Stomach smooth muscle (tissue), 2 donors: ENCODE data around the gene NF2.
"Not testable (repeated sequence)": the region's sequence is repeated elsewhere in the genome, so short reads cannot be mapped to it uniquely, and the experiment has no call there.

ENCODE experiments used
- H3K27ac ChIP-seq: one replicate; pipeline ENCODE4 v1.7.0; 2013; ENCODE audit warnings: mild to moderate bottlenecking, low read length, inconsistent platforms
- H3K27me3 ChIP-seq, 2 donors: one replicate each; pipeline ENCODE4 v1.7.0; 2013; ENCODE audit warnings: low read length in 2 of 2; ENCODE audit not compliant: insufficient read depth in 2 of 2, control insufficient read depth in 1 of 2
- H3K36me3 ChIP-seq, 2 donors: one replicate each; pipeline ENCODE4 v1.7.0; 2013; ENCODE audit warnings: low read length in 2 of 2; ENCODE audit not compliant: control insufficient read depth in 2 of 2, insufficient read depth in 2 of 2
- H3K4me1 ChIP-seq: one replicate; pipeline ENCODE4 v1.7.0; 2013; ENCODE audit warnings: low read length; ENCODE audit not compliant: control insufficient read depth, insufficient read depth
- H3K4me3 ChIP-seq, 2 donors: one replicate each; pipeline ENCODE4 v1.7.0; 2013; ENCODE audit warnings: low read length in 2 of 2
- H3K9ac ChIP-seq, 2 donors: one replicate each; pipeline ENCODE4 v1.7.0; 2013; ENCODE audit warnings: low read length in 2 of 2, mild to moderate bottlenecking in 1 of 2
- H3K9me3 ChIP-seq, 2 donors: one replicate each; pipeline ENCODE4 v1.7.0; 2013; ENCODE audit warnings: low read length in 2 of 2; ENCODE audit not compliant: control insufficient read depth in 2 of 2
- donor health status: healthy.
- donor health status: Pancreatic carcinoma.

Gene NF2

GRCh38 chr22:29574762-29575450, 28.5 kb upstream of the NF2 start:
- Histone ChIP-seq H3K36me3 (peaks cover 0 to 4% of the 10 kb centered on the region in 2 donors), H3K27ac (no peak overlapping the region), H3K9me3 (no peaks in the 10 kb centered on the region), H3K4me3 (no peak overlapping the region), H3K9ac (no peak overlapping the region), H3K27me3 (no peaks in the 10 kb centered on the region), H3K4me1 (no peaks in the 10 kb centered on the region)

- Histone ChIP-seq H3K27me3 (no peaks in the 10 kb centered on the region), H3K36me3 (no peaks in the 10 kb centered on the region), H3K9ac (no peak overlapping the region), H3K4me3 (no peak overlapping the region), H3K4me1 (peaks cover 4% of the 10 kb centered on the region), H3K9me3 (no peaks in the 10 kb centered on the region), H3K27ac (no peak overlapping the region)
Observed at GRCh38 chr22:29578462-29579200, 24.8 kb upstream of the NF2 start.

GRCh38 chr22:29580200-29580810, 23.1 kb upstream of the NF2 start:
- H3K4me1 ChIP-seq = peaks cover 4% of the 10 kb centered on the region
- peak overlapping the region; percentile 63 to 74 for H3K4me3 ChIP-seq
- no peaks in the 10 kb centered on the region for H3K9me3 ChIP-seq
- peak overlapping the region; percentile 60 for H3K27ac ChIP-seq
- no peaks in the 10 kb centered on the region for H3K27me3 ChIP-seq
- H3K36me3 ChIP-seq = no peaks in the 10 kb centered on the region
- H3K9ac ChIP-seq = peak overlapping the region; percentile 15 to 36

GRCh38 chr22:29581799-29582198, 21.6 kb upstream of the NF2 start:
- H3K27ac ChIP-seq = no peak overlapping the region
- no peaks in the 10 kb centered on the region for H3K36me3 ChIP-seq
- H3K4me1 ChIP-seq = peaks cover 4% of the 10 kb centered on the region
- no peaks in the 10 kb centered on the region for H3K27me3 ChIP-seq
- no peak overlapping the region for H3K9ac ChIP-seq
- no peaks in the 10 kb centered on the region for H3K9me3 ChIP-seq
- H3K4me3 ChIP-seq = peak overlapping the region; percentile 35 to 74

- H3K36me3 ChIP-seq = no peaks in the 10 kb centered on the region
- no peaks in the 10 kb centered on the region for H3K27me3 ChIP-seq
- no peaks in the 10 kb centered on the region for H3K9me3 ChIP-seq
- no peak overlapping the region for H3K4me3 ChIP-seq
- no peak overlapping the region for H3K27ac ChIP-seq
- peaks cover 4% of the 10 kb centered on the region for H3K4me1 ChIP-seq
- no peak overlapping the region for H3K9ac ChIP-seq
Observed at GRCh38 chr22:29584975-29585374, 18.5 kb upstream of the NF2 start.

GRCh38 chr22:29586193-29586705, 17.2 kb upstream of the NF2 start:
- not testable (repeated sequence) for H3K27ac ChIP-seq, H3K9ac ChIP-seq, H3K36me3 ChIP-seq, H3K4me3 ChIP-seq, H3K9me3 ChIP-seq, H3K4me1 ChIP-seq, H3K27me3 ChIP-seq

GRCh38 chr22:29587938-29588699, 15.3 kb upstream of the NF2 start:
- Histone ChIP-seq H3K4me3 (no peak overlapping the region), H3K27me3 (no peaks in the 10 kb centered on the region), H3K9ac (no peak overlapping the region), H3K36me3 (no peaks in the 10 kb centered on the region), H3K9me3 (no peaks in the 10 kb centered on the region), H3K4me1 (no peaks in the 10 kb centered on the region), H3K27ac (no peak overlapping the region)

GRCh38 chr22:29593923-29594322, 9.5 kb upstream of the NF2 start:
- H3K27me3 ChIP-seq = no peaks in the 10 kb centered on the region
- H3K36me3 ChIP-seq = no peaks in the 10 kb centered on the region
- no peak overlapping the region for H3K4me3 ChIP-seq
- no peaks in the 10 kb centered on the region for H3K4me1 ChIP-seq
- no peak overlapping the region for H3K9ac ChIP-seq
- H3K27ac ChIP-seq = no peak overlapping the region
- no peaks in the 10 kb centered on the region for H3K9me3 ChIP-seq

- H3K4me3 ChIP-seq, H3K27ac ChIP-seq, H3K9ac ChIP-seq, H3K27me3 ChIP-seq, H3K36me3 ChIP-seq, H3K4me1 ChIP-seq, H3K9me3 ChIP-seq: not testable (repeated sequence)
Observed at GRCh38 chr22:29594447-29594846, 9.0 kb upstream of the NF2 start.

GRCh38 chr22:29596408-29596807, 7.0 kb upstream of the NF2 start:
- no peak overlapping the region for H3K27ac ChIP-seq
- H3K27me3 ChIP-seq = no peaks in the 10 kb centered on the region
- no peak overlapping the region for H3K9ac ChIP-seq
- no peaks in the 10 kb centered on the region for H3K9me3 ChIP-seq
- no peaks in the 10 kb centered on the region for H3K4me1 ChIP-seq
- H3K36me3 ChIP-seq = no peaks in the 10 kb centered on the region
- H3K4me3 ChIP-seq = no peak overlapping the region
